Measurements from ENCODE around the gene ZBTB42. TPM values are rescaled to one million over a fixed set of nuclear protein-coding genes. Genes with fewer than 3 reads are reported as not detected.

ZBTB42 gene
- total and polyA plus RNA-seq, 9 donors: 3.3 to 7.2 (median 5.2) TPM

DNA sequence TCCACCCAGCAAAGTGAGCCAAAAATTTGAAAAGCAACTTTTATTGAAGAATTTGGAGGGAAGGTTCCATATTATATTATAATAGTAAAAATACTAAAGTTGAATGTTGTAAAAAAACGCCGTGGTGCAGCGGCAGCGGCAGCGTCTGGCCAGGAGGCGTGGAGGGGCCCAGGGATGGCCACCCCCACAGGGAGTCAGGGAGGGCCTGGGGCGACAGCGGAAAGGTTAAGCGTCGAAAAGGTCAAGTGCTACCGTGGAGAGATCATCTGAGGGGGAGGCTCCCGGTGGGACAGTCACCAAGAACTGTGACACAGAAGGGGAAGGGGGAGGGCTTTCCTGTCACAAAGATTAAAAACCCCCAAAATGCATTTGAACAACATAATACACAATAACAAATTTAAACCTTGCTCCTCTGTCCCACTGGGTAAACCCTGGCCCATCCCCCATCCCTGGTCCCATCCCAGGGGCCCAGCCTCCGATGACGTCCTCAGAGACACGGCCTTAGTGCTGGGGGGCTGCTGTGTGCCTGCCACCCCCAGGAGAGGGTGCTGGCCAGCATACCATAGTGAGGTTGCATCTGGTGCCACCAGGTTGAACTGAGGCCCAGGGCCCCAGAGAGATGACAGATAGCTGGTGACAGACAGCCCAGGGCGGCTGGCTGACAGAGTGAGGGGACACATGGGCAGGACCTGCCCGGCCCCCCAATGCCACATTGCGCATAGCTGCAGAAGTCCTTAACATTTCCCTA lies 31.4 kb upstream of the ZBTB42 start:
- H3K27ac ChIP-seq (ENCODE audit: low read length): no peak overlapping the region
- H3K27me3 ChIP-seq (ENCODE audit: control insufficient read depth, insufficient read depth, low read length): no peaks in the 10 kb centered on the region
- peaks cover 52% of the 10 kb centered on the region for H3K36me3 ChIP-seq (ENCODE audit: control insufficient read depth, insufficient read depth, low read length)
- H3K9me3 ChIP-seq (replicated peaks; ENCODE audit: control insufficient read depth, low read depth, low read length): peaks cover 8% of the 10 kb centered on the region
- WGBS (ENCODE audit: insufficient coverage): 85% methylated on average over 12 of the region's 18 CpGs
- DNase-seq: no peak
- H3K4me3 ChIP-seq (ENCODE audit: low read length): no peak overlapping the region
- peaks cover 18% of the 10 kb centered on the region for H3K4me1 ChIP-seq (ENCODE audit: control insufficient read depth, insufficient read depth, low read length)

DNA sequence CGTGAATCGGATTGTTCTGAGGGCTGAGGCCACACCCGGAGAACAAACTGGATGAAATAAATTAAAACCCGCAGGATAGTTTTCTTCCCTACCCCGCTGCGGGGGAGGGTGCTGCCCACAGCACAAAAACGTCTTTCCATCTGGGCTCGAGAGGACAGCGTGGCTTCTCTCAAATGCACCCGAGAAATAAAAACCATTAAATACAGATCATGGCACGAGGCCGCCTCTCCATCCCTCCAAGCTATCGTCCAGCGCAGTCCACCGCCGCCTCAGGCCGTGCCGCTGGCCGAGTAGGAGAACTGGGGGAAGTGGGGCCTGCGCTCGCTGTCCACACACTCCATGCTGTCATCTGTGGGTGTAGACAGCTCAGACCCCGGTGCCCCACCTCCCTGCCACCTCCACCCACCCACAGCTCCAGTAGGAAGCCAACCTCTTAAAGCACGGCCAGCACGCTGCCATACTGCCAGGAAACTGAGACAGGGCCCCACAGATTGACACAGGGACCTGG lies 30.8 kb upstream of the ZBTB42 start:
- no peak overlapping the region for H3K27ac ChIP-seq (ENCODE audit: low read length)
- peaks cover 18% of the 10 kb centered on the region for H3K4me1 ChIP-seq (ENCODE audit: control insufficient read depth, insufficient read depth, low read length)
- H3K9me3 ChIP-seq (replicated peaks; ENCODE audit: control insufficient read depth, low read depth, low read length): peaks cover 8% of the 10 kb centered on the region
- no peak for DNase-seq
- no peak overlapping the region for H3K4me3 ChIP-seq (ENCODE audit: low read length)
- 61% methylated on average over 13 of the region's 24 CpGs for WGBS (ENCODE audit: insufficient coverage)
- peaks cover 58% of the 10 kb centered on the region for H3K36me3 ChIP-seq (ENCODE audit: control insufficient read depth, insufficient read depth, low read length)
- H3K27me3 ChIP-seq (ENCODE audit: control insufficient read depth, insufficient read depth, low read length): no peaks in the 10 kb centered on the region

DNA sequence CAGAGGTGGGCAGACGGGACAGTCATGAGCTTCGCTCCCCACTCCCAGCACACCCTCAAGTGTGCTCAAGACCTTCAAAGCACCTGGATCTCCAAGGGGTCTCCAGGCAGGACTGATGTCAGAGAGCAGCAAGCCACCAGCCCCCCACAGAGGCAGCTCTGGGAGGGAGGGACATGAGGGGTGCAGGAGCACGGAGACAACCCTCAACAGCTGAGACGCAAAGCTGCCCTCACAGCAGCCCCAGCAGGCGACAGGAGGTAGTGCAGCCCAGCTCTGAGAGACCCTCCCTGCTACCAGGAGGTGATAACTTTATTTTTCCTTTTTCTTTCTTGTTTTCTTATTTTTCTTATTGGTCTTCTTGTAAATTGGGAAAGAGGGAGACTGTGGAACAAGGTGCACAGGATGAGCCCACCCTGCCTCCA lies 30.0 kb upstream of the ZBTB42 start:
- Histone ChIP-seq H3K4me1 (ENCODE audit: control insufficient read depth, insufficient read depth, low read length) (peaks cover 18% of the 10 kb centered on the region), H3K4me3 (ENCODE audit: low read length) (no peak overlapping the region), H3K9me3 (replicated peaks; ENCODE audit: control insufficient read depth, low read depth, low read length) (peaks cover 8% of the 10 kb centered on the region), H3K27ac (ENCODE audit: low read length) (no peak overlapping the region), H3K27me3 (ENCODE audit: control insufficient read depth, insufficient read depth, low read length) (no peaks in the 10 kb centered on the region), H3K36me3 (ENCODE audit: control insufficient read depth, insufficient read depth, low read length) (peaks cover 65% of the 10 kb centered on the region)
- no peak for DNase-seq
- no CpG with 5 or more reads among the region's 5 CpGs for WGBS (ENCODE audit: insufficient coverage)

DNA sequence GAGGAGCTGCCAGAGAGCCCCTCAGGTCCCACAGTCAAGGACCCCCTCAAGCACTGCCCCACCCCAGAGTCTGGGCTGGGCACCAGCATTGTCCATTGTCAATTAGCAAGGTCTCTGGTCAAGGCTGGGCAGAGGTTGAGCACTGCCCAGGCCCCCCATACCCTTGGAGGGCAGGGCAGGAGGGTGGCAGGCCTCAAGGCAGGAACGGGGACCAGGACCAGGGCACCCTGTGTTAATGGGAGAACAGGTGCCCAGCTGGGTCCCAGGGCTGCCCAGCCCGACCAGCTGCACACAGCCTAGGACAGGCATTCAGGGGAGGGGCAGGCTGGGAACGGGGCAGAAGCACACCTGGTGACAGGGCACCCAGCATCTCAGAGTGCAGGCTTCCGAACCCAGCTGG lies 29.5 kb upstream of the ZBTB42 start:
- Histone ChIP-seq H3K36me3 (ENCODE audit: control insufficient read depth, insufficient read depth, low read length) (peaks cover 70% of the 10 kb centered on the region), H3K27me3 (ENCODE audit: control insufficient read depth, insufficient read depth, low read length) (no peaks in the 10 kb centered on the region), H3K4me1 (ENCODE audit: control insufficient read depth, insufficient read depth, low read length) (peaks cover 18% of the 10 kb centered on the region), H3K4me3 (ENCODE audit: low read length) (no peak overlapping the region), H3K9me3 (replicated peaks; ENCODE audit: control insufficient read depth, low read depth, low read length) (peaks cover 8% of the 10 kb centered on the region), H3K27ac (ENCODE audit: low read length) (no peak overlapping the region)
- no peak for DNase-seq
- 95% methylated on average over 4 of the region's 4 CpGs for WGBS (ENCODE audit: insufficient coverage)

DNA sequence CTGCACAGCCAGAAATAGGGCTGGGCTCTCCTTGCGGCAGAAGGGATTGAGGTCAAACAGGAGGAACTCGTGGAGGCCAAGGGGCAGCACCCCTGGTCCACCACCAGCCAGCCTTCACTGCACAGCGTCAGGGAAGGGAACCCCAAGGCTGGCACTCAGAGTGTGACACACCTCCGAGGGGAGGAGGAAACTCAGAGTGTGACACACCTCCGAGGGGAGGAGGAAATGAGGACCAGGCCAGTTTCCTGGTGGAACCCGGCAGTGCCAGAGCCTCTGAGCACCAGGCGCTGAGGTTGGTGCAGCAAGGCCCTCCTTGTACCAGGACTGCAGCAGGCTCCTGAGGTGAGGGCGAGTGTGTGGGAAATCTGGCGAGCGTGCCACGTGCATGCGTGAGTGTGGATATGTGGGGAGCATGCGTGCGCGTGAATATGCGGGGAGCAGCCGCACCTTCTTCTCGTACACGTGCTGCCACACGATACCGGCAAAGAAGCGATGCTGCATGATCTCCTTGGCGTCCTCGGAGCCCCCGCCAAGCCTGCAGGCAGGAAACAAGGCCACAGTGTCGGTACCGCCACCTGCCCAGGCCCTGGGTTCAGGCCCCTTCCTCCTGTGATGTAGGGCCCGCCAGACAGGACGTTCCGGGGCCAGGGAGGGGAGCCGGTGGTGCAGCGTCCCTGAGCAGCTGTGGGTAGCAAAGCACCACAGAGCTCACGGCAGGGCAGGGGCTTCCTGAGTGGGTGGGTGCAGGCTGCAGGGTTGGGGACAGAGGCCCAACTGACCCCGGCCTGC lies 28.8 kb upstream of the ZBTB42 start:
- no peak overlapping the region for H3K27ac ChIP-seq (ENCODE audit: low read length)
- peaks cover 77% of the 10 kb centered on the region for H3K36me3 ChIP-seq (ENCODE audit: control insufficient read depth, insufficient read depth, low read length)
- no peak overlapping the region for H3K4me3 ChIP-seq (ENCODE audit: low read length)
- no peak for DNase-seq
- H3K27me3 ChIP-seq (ENCODE audit: control insufficient read depth, insufficient read depth, low read length): no peaks in the 10 kb centered on the region
- peaks cover 8% of the 10 kb centered on the region for H3K9me3 ChIP-seq (replicated peaks; ENCODE audit: control insufficient read depth, low read depth, low read length)
- WGBS (ENCODE audit: insufficient coverage): 91% methylated on average over 34 of the region's 34 CpGs
- peaks cover 18% of the 10 kb centered on the region for H3K4me1 ChIP-seq (ENCODE audit: control insufficient read depth, insufficient read depth, low read length)

DNA sequence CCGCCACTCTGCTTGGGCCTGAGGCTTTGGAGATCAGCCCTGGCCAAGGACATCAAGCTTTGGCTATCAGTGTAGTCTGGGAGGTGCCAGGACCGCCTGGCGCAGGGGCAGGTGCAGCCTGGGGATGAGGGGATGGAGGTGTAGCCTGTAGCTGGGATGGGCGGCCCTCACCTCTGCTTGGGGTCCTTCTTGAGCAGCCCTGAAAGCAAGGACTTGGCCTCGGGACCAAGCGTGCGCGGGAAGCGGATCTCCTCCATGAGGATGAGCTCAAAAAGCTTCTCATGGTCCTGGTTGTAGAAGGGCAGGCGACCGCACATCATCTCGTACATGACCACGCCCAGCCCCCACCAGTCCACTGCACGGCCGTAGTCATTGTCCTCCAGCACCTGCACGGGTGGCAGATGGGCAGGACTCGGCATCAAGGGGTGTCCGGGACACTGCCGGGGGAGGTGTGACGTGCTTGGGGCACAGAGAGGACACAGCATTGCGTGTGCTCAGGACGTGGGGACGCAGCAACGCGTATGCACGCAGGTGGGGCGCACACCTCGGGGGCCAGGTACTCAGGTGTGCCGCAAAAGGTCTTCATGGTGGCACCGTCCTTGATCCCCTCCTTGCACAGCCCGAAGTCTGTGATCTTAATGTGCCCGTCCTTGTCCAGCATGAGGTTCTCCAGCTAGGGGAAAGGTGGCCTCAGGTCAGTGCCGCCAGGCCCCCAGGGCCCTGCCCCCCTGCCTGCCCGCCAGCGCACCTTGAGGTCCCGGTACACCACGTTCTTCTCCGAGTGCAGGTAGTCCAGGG lies 28.0 kb upstream of the ZBTB42 start:
- H3K36me3 ChIP-seq (ENCODE audit: control insufficient read depth, insufficient read depth, low read length): peaks cover 84% of the 10 kb centered on the region

DNA sequence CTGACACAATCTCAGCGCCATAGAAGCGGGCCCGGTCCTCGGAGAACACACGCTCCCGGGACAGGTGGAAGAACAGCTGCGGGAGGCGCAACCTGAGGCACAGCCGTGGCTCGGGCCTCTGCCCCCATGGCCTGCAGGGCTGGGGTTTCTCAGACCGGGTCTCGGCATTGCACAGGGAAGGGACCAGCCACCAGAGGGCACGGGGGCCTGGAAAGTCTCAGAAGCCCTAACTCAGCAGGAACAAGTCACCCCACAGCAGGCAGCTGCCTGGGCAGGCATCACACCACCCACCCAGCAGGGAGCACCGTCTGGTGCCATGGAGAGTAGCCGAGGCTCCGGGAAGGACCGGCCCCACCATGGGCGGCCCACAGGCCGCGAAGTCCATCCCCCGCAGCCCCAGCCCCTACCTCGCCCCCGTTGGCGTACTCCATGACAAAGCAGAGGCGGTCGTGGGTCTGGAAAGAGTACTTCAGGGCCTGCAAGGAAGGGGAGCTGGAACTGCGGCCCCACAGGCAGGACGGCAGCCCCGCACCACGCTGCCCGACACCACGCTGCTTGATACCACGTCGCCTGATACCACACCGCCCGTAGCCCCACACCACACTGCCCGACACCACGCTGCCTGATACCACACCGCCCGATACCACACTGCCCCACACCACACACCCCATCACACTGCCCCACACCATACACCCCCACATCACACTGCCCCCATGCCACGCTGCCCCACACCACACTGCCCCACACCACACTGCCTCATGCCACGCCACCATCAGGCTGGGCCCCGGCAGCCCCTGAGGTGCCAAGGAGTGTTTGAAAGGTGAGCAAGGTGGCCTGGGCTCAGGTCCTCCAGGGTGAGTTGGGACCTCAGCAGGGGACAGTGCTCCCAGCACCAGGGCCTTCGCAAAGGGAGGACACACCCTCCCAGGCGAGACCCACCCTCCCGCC lies 27.1 kb upstream of the ZBTB42 start:
- no peak overlapping the region for H3K4me3 ChIP-seq (ENCODE audit: low read length)
- no peak for DNase-seq
- peaks cover 92% of the 10 kb centered on the region for H3K36me3 ChIP-seq (ENCODE audit: control insufficient read depth, insufficient read depth, low read length)
- no peaks in the 10 kb centered on the region for H3K27me3 ChIP-seq (ENCODE audit: control insufficient read depth, insufficient read depth, low read length)
- H3K27ac ChIP-seq (ENCODE audit: low read length): no peak overlapping the region
- 81% methylated on average over 40 of the region's 46 CpGs for WGBS (ENCODE audit: insufficient coverage)
- H3K4me1 ChIP-seq (ENCODE audit: control insufficient read depth, insufficient read depth, low read length): peaks cover 19% of the 10 kb centered on the region
- peaks cover 8% of the 10 kb centered on the region for H3K9me3 ChIP-seq (replicated peaks; ENCODE audit: control insufficient read depth, low read depth, low read length)

More for the DNA sequence above, 28.0 kb upstream of the ZBTB42 start:
- H3K4me1 ChIP-seq (ENCODE audit: control insufficient read depth, insufficient read depth, low read length): peaks cover 24% of the 10 kb centered on the region
- no peaks in the 10 kb centered on the region for H3K27me3 ChIP-seq (ENCODE audit: control insufficient read depth, insufficient read depth, low read length)
- DNase-seq: no peak
- WGBS (ENCODE audit: insufficient coverage): 92% methylated on average over 38 of the region's 38 CpGs
- no peak overlapping the region for H3K27ac ChIP-seq (ENCODE audit: low read length)
- H3K4me3 ChIP-seq (ENCODE audit: low read length): no peak overlapping the region
- H3K9me3 ChIP-seq (replicated peaks; ENCODE audit: control insufficient read depth, low read depth, low read length): peaks cover 8% of the 10 kb centered on the region

DNA sequence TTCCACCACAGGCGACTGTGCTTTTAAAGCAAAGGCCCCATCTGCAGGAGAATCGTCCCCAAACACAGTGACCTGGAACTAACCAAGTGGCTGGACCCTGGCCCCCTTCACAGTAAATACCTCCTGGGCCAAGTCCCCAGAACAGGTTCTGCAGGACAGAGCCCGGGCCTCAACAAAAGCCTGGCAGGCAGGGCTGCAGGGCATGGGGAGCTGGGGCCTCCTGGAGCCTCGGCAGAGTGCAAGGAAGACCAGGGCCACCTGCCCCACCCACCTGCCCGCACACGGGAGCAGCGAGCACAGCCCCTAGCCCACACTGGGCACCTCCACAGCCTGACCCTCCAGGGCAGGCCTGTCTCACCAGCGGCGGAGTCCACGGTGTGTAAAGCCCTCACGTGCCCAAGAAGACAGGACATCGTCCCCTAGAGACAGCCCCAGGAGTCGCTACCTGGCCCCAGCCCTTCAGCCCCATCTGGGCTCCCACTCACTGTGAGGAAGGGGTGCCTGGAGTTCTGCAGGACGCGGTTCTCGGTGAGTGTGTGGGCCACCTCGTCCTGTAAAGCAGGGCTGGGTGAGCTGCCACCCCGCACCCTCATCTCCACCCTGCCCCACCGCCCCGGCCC lies 26.3 kb upstream of the ZBTB42 start:
- Histone ChIP-seq H3K4me1 (ENCODE audit: control insufficient read depth, insufficient read depth, low read length) (peaks cover 12% of the 10 kb centered on the region), H3K36me3 (ENCODE audit: control insufficient read depth, insufficient read depth, low read length) (peaks cover 95% of the 10 kb centered on the region), H3K4me3 (ENCODE audit: low read length) (no peak overlapping the region), H3K27me3 (ENCODE audit: control insufficient read depth, insufficient read depth, low read length) (no peaks in the 10 kb centered on the region), H3K27ac (ENCODE audit: low read length) (no peak overlapping the region), H3K9me3 (replicated peaks; ENCODE audit: control insufficient read depth, low read depth, low read length) (peaks cover 8% of the 10 kb centered on the region)
- 88% methylated on average over 19 of the region's 20 CpGs for WGBS (ENCODE audit: insufficient coverage)
- no peak for DNase-seq

DNA sequence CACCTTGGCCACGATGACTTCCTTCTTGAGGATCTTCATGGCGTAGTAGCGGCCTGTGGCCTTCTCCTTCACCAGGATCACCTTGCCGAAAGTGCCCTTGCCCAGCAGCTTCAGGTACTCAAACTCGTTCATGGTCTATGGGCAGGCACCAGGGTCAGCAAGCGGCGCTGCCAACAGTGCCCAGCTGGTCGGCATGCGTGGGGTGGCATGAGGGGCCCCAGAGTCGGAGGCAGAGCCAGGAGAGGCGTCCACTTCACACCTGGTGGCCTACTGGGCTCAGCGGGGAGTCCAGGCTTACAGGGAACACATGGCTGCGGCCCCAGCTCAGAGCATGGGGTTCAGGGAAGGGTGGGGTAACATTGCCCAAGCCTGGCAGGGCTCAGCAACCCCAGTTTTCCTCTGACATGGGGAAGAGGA lies 25.8 kb upstream of the ZBTB42 start:
- no peak for DNase-seq
- H3K9me3 ChIP-seq (replicated peaks; ENCODE audit: control insufficient read depth, low read depth, low read length): peaks cover 8% of the 10 kb centered on the region
- H3K4me3 ChIP-seq (ENCODE audit: low read length): no peak overlapping the region
- H3K4me1 ChIP-seq (ENCODE audit: control insufficient read depth, insufficient read depth, low read length): peaks cover 9% of the 10 kb centered on the region
- H3K27ac ChIP-seq (ENCODE audit: low read length): no peak overlapping the region
- no peaks in the 10 kb centered on the region for H3K27me3 ChIP-seq (ENCODE audit: control insufficient read depth, insufficient read depth, low read length)
- WGBS (ENCODE audit: insufficient coverage): 90% methylated on average over 13 of the region's 13 CpGs
- peaks cover 95% of the 10 kb centered on the region for H3K36me3 ChIP-seq (ENCODE audit: control insufficient read depth, insufficient read depth, low read length)

Measured in muscle of leg (tissue), 11 donors.